Small intestine (tissue), 7 donors: Measurements from ENCODE around the gene ENDOV. TPM values are rescaled to one million over a fixed set of nuclear protein-coding genes. Genes with fewer than 3 reads are reported as not detected.

Experiments
- DNase-seq, 2 donors: peaks; one replicate each; pipeline versions ENCODE4 v3.0.0 to v3.0.0-alpha.2; 2013
- FAIRE-seq: peaks from 2 replicates; lab custom pipeline; 2012; peaks lifted over from hg19 to GRCh38; lab: Jason Lieb, UNC
- H3K27ac ChIP-seq, 3 donors: one replicate each; pipeline ENCODE4 v1.5.1; 2013; ENCODE audit warnings: low read length in 2 of 3, mild to moderate bottlenecking in 2 of 3, control low read depth in 1 of 3, inconsistent platforms in 1 of 3, low read depth in 1 of 3, moderate library complexity in 1 of 3
- H3K27me3 ChIP-seq, 3 donors: one replicate each; pipeline ENCODE4 v1.6.1; 2013; ENCODE audit warnings: low read length in 3 of 3, inconsistent platforms in 1 of 3; ENCODE audit not compliant: control insufficient read depth in 3 of 3, insufficient read depth in 3 of 3
- H3K36me3 ChIP-seq, 3 donors: one replicate each; pipeline ENCODE4 v1.6.1; 2013; ENCODE audit warnings: low read length in 3 of 3, inconsistent platforms in 1 of 3, low read depth in 1 of 3, mild to moderate bottlenecking in 1 of 3, moderate library complexity in 1 of 3; ENCODE audit not compliant: control insufficient read depth in 3 of 3, insufficient read depth in 2 of 3
- H3K4me1 ChIP-seq, 3 donors: one replicate each; pipeline ENCODE4 v1.6.1; 2013; ENCODE audit warnings: low read length in 2 of 3, inconsistent platforms in 1 of 3, low read depth in 1 of 3, mild to moderate bottlenecking in 1 of 3, moderate library complexity in 1 of 3; ENCODE audit not compliant: control insufficient read depth in 3 of 3, insufficient read depth in 2 of 3
- H3K4me3 ChIP-seq, 3 donors: one replicate each; pipeline ENCODE4 v1.5.1; 2013; ENCODE audit warnings: low read length in 3 of 3, control low read depth in 1 of 3, inconsistent platforms in 1 of 3, low read depth in 1 of 3, mild to moderate bottlenecking in 1 of 3, moderate library complexity in 1 of 3
- H3K9me3 ChIP-seq, 2 donors: one replicate each; pipeline ENCODE4 v1.6.1; 2013; ENCODE audit warnings: low read depth in 1 of 2, low read length in 1 of 2; ENCODE audit not compliant: control insufficient read depth in 2 of 2, insufficient read depth in 1 of 2
- WGBS, 3 donors: extraction: QIAGEN DNeasy Blood & Tissue Kit; methylation state at CpG; one replicate each; pipeline ENCODE4 v1.1.7; 2013; 5-methylcytosine and 5-hydroxymethylcytosine counted together
- polyA plus RNA-seq, 4 donors: library from polyadenylated mRNA; stranded (reverse) in 3 of 4; unstranded in 1 of 4; fragments of 200-250 nt in 3 of 4; fragments of 120-200 nt in 1 of 4; gene quantifications; one replicate each; pipeline versions ENCODE4 v1.2.1 to v1.2.3, GENCODE V29; 2013
- donor health status: healthy with polysubstance abuse.
- donor health status: control.
- donor health status: control.
- donor health status: Bipolar disorder and iron deficiency.
- donor health status: healthy.

Gene ENDOV
- polyA plus RNA-seq, 4 donors, result 13.6 to 39.6 (median 29.1) TPM

DNA sequence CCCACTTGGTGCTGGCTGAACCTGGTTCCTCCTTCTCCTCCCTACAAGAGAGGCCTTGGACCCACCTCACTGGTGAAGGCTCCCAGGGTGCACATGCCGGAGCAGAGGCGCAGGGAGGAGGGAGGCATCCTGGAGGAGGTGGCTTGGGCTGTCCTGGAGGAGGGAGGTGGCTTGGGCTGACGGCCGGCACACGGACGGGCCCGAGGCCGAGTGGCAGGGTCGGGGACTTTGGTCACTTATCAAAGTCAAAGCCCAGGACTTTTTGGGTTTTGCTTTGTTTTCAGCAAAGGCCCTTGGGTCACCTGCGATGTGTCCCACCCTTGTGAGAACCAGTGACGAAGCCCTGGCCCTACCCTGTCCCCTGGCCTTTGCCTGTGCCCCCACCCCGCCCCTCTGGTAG, 28.5 kb downstream of the ENDOV start:
- H3K9me3 ChIP-seq, result no peaks in the 10 kb centered on the region
- DNase-seq, result no peak
- no peak overlapping the region for H3K4me3 ChIP-seq
- H3K27me3 ChIP-seq, result no peaks in the 10 kb centered on the region
- H3K27ac ChIP-seq, result no peak overlapping the region
- WGBS, 3 donors, result 33 to 51% (median 45%) methylated on average over 12 of the region's 12 CpGs
- no peak for FAIRE-seq
- H3K36me3 ChIP-seq, result peaks cover 0 to 14% (median 0%) of the 10 kb centered on the region in 3 donors
- no peaks in the 10 kb centered on the region for H3K4me1 ChIP-seq

DNA sequence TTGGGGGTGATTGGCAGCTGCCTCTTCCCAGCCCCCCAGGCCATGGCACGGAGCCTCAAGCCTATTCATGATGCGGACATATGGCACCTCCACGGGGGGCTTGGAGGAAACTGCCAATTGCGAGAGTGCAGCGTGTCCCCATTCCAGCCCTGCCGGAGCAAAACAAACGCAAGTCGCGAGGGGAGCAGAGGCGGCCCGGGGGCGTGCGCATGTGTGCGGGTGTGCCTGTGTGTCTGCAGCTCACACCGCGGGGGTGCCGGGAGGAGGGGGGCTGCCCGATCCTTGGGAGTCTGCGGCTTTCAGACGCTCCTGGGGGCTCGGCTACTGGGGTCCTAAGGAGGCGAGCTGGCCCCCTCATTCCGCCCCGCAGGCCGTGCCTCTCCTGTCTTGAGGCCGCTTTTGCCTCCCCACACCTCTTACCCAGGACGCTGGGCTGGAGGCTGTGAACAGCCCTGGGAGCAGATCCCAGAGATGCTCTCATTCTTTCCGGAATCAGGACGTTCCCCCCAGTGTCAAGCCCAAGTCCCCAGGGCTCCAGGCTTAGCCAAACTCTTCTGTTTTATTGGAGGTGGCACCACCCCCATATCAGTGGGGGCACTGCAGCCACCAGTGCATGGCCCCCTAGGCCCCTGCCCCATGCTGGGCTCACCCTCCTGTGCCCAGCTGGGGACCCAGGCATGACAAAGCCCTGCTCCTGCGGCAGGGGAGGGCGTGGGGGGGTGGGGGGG, 29.1 kb downstream of the ENDOV start:
- DNase-seq, result no peak
- H3K9me3 ChIP-seq, result no peaks in the 10 kb centered on the region
- no peak overlapping the region for H3K27ac ChIP-seq
- 46 to 68% (median 60%) methylated on average over 31 of the region's 31 CpGs for WGBS, 3 donors
- FAIRE-seq, result no peak
- H3K27me3 ChIP-seq, result no peaks in the 10 kb centered on the region
- no peaks in the 10 kb centered on the region for H3K4me1 ChIP-seq
- peaks cover 0 to 11% (median 0%) of the 10 kb centered on the region in 3 donors for H3K36me3 ChIP-seq
- H3K4me3 ChIP-seq, result no peak overlapping the region

DNA sequence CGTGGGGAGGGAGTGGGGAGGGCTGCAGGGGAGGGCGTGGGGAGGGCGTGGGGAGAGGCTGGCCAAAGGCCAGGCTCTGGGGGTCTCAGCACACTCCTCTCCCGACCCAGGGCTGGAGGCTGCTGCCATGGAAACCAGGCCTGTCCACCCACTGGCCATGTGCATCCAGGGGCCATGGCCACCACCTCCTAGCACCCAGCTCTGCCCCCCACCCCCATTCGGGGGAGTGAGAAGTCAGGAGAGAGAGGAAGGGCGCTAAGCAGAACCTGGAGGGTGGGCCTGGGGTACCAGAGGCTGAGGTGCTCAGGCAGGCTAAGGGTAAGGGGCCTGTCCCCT, 29.6 kb downstream of the ENDOV start:
- FAIRE-seq (no peak), DNase-seq (no peak)
- H3K4me1 ChIP-seq, result no peaks in the 10 kb centered on the region
- no peaks in the 10 kb centered on the region for H3K27me3 ChIP-seq
- no peak overlapping the region for H3K27ac ChIP-seq
- H3K36me3 ChIP-seq, result peaks cover 0 to 11% (median 0%) of the 10 kb centered on the region in 3 donors
- WGBS, 3 donors, result 68 to 76% (median 69%) methylated on average over 3 to 6 of the region's 6 CpGs
- no peak overlapping the region for H3K4me3 ChIP-seq
- H3K9me3 ChIP-seq, result no peaks in the 10 kb centered on the region

DNA sequence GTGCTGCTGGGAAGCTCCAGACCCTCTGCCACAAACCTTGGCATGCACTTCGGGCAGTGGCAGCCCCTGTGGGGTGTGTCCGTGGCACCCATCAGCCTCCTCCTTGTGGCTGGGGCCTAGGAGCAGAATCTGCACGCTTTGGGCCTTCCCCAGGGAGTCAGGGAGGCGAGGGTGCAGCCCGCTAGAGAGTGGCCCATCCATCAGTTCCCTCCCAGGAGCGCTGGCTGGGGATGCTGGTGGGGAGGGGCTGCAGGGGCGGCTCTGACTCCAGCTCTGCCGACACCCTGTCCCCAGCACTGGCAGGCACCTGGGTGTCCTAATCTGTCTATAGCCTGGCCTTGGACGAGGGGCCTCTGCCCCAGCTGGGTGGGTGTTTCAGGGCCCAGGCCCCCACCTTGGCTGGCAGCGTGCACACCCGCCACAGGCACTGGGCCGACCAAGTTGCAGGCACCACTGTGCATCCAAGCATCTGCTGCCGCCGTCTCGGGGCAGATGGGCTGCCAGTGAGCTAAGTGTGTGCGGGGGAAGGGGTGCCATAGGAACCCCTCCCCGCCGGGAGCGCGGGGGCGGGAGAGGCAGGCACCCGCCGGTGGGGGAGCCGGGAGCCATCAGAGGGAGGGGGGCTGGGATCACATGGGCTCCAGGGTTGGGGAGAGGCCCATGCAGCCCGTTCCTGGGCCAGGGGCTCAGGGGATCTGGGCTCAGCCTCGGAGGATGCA, 30.2 kb downstream of the ENDOV start:
- Histone ChIP-seq H3K4me1 (no peaks in the 10 kb centered on the region), H3K27me3 (no peaks in the 10 kb centered on the region), H3K36me3 (peaks cover 0 to 11% (median 0%) of the 10 kb centered on the region in 3 donors), H3K9me3 (no peaks in the 10 kb centered on the region), H3K27ac (no peak overlapping the region), H3K4me3 (no peak overlapping the region)
- FAIRE-seq, result no peak
- no peak for DNase-seq
- WGBS, 3 donors, result 70 to 79% (median 71%) methylated on average over 20 to 26 of the region's 26 CpGs

DNA sequence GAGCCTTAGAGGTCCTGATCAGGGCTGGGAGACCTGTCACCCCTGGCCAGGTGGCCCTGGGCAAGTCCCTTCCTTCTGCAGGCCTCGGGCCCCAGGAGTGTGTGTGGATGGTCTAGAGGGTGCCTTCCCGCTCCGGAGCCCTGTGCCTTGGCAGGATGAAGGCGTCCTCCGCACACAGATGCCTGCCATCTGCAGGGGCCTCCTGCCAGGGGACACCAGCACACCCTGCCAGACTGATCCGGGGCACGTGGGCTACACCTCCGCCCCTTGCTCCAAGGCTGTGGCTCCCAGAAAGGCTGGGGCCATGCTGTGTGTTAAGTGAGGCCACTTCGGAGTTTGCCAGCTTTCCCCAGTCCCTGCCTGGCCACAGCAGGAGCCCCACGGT, 30.8 kb downstream of the ENDOV start:
- peaks cover 0 to 11% (median 0%) of the 10 kb centered on the region in 3 donors for H3K36me3 ChIP-seq
- 74 to 81% (median 75%) methylated on average over 8 to 10 of the region's 10 CpGs for WGBS, 3 donors
- no peaks in the 10 kb centered on the region for H3K27me3 ChIP-seq
- no peak overlapping the region for H3K27ac ChIP-seq
- FAIRE-seq, result no peak
- DNase-seq, result no peak
- H3K4me3 ChIP-seq, result no peak overlapping the region
- no peaks in the 10 kb centered on the region for H3K9me3 ChIP-seq
- H3K4me1 ChIP-seq, result no peaks in the 10 kb centered on the region

DNA sequence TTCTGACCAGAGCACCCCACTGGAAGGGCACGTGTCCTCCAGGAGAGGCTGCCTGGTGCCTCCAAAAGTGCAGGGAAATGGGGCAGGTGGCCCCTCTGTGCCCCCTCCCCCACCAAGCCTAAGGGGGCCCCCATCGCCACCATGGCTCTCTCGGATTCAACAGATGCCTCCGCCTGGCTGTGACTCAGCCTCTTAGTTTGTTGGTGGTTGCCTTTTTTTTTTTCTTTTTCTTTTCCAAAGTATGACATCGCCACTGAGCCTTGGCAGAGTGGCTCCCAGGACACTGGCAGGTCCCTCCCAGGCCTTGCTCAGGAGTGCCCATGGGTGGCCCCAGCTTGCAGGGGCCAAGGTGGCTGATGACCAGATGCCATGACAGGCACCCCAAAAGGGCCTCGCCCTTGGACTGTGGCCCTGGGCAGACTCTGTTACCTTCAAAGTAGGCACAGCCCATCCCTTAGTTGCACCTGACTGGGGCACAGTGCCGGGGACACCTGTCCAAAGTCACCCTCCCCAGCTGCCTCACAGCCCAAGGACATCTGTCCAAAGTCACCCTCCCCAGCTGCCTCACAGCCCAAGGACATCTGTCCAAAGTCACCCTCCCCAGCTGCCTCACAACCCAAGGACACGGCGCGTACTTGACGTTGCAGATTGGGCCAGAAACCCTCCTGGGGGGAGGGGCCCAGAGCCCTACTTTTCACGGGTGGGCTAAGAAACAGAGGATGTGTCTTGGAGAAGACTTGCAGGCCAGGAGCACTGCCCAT, 31.9 kb downstream of the ENDOV start:
- Histone ChIP-seq H3K4me1 (no peaks in the 10 kb centered on the region), H3K27me3 (no peaks in the 10 kb centered on the region), H3K36me3 (peaks cover 0 to 5% (median 0%) of the 10 kb centered on the region in 3 donors), H3K9me3 (no peaks in the 10 kb centered on the region), H3K27ac (no peak overlapping the region), H3K4me3 (no peak overlapping the region)
- DNase-seq (no peak), FAIRE-seq (no peak)
- 36 to 72% (median 52%) methylated on average over 12 of the region's 12 CpGs for WGBS, 3 donors

DNA sequence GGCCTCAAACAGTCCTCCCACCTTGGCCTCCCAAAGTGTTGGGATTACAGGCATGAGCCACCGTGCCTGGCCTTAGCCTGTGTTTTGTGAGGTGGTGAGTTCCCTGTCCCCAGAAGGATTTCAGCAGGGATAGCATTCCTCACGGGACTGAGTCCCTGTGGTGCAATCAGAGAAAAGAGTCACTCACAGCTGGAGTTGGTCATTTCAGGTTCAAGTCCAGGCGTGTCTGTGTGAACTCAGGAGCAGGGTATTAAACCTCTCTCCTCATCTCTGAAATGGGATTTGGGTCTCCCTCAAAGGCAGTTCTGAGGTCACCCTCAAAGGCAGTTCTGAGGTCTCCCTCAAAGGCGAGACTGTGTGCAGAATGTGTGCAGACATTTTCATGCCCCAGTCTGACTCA, 32.8 kb downstream of the ENDOV start:
- 71 to 82% (median 77%) methylated on average over 4 of the region's 4 CpGs for WGBS, 3 donors
- FAIRE-seq, result no peak

DNA sequence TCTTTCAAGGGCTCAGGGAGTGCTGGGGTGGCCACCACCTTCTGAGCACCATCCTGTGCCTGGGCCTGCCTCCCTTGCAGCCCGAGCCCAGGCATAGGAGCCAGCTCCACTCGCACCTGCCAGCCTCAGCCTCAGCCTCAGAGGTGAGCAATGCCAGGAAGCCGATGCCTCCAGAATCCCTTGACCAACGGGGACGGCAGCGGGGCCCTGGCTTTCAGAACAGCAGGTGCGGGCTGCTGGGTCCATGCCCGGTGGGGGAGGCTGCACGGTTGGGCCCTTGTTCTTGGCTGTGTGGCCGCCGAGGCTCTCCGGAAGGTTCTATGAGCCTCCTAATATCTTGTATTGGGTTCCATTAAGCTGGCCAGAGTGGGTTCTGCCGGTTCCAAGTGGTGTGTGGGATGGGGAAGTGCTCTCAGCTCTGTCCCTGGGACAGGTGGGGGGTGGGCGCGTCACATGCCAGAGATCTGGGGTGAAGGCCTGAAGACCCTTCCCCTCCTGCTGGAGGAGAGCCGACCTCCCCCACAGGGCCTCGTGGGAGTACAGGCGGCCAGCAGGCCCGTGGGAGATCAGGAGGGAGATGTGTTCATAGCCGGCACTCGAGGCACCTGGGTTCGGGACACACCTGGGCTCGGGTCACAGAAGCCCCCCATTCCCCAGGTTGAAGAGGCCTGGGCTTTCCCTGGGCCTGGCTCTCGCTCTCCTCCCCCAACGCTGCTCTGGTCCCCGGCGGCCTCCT, 34.4 kb downstream of the ENDOV start:
- DNase-seq, result no peak
- peaks cover 0 to 3% (median 0%) of the 10 kb centered on the region in 3 donors for H3K36me3 ChIP-seq
- no peak overlapping the region for H3K27ac ChIP-seq
- no peaks in the 10 kb centered on the region for H3K27me3 ChIP-seq
- H3K4me1 ChIP-seq, result peaks cover 0 to 6% (median 3%) of the 10 kb centered on the region in 3 donors
- no peaks in the 10 kb centered on the region for H3K9me3 ChIP-seq
- no peak overlapping the region for H3K4me3 ChIP-seq
- 79 to 87% (median 82%) methylated on average over 26 to 27 of the region's 27 CpGs for whole genome bisulfite sequencing, 3 donors
- FAIRE-seq, result no peak

More for the DNA sequence above, 32.8 kb downstream of the ENDOV start:
- H3K4me1 ChIP-seq, result no peaks in the 10 kb centered on the region
- no peak overlapping the region for H3K27ac ChIP-seq
- DNase-seq, result no peak
- H3K9me3 ChIP-seq, result no peaks in the 10 kb centered on the region
- H3K36me3 ChIP-seq, result no peaks in the 10 kb centered on the region
- H3K27me3 ChIP-seq, result no peaks in the 10 kb centered on the region
- H3K4me3 ChIP-seq, result no peak overlapping the region
